HCT116 (cell line): ENCODE data around the gene TMC2. TPM values are rescaled to one million over a fixed set of nuclear protein-coding genes. Genes with fewer than 3 reads are reported as not detected.

ENCODE experiments used
- ATAC-seq: fragments of 200-7000 bp; cut with Tn5 transposase; 2 replicates; pipeline ENCODE4 v1.9.1; 2020; ENCODE audit warnings: mild to moderate bottlenecking, moderate library complexity
- BruUV-seq: library from RNA; stranded (reverse); fragments of 400-500 nt; replicated peaks from 2 replicates; lab custom pipeline; 2021; lab: Mats Ljungman, UMichigan
- CTCF ChIA-PET: fragments of 300-600 bp; sonication (Branson Sonifier 250); formaldehyde crosslinking; loops from one replicate; lab custom pipeline; 2021; ENCODE audit warnings: antibody characterized with exemption; lab: Charles Lee
- POLR2A ChIA-PET: fragments of 300-600, 350-600 bp; sonication (Branson Sonifier 250); formaldehyde crosslinking; loops from one replicate; lab custom pipeline; 2021; ENCODE audit warnings: antibody characterized with exemption; lab: Charles Lee
- RAD21 ChIA-PET, 2 experiments: fragments of 300-600 bp; sonication (Branson Sonifier 250); formaldehyde crosslinking; loops; one replicate each; lab custom pipeline; 2023; ENCODE audit warnings: low total read pairs in 2 of 2; ENCODE audit not compliant: uncharacterized antibody in 2 of 2, unreplicated experiment in 2 of 2, low non-redundant PET in 1 of 2; lab: Charles Lee
- DNase-seq: peaks from one replicate; pipeline ENCODE4 v3.0.0-alpha.2; 2010; ENCODE audit warnings: low read depth, low spot score
- H2AFZ ChIP-seq: fragments of 200-600 bp; shearing (Covaris generic), sonication (generic); 2 replicates; pipeline ENCODE4 v1.6.1; 2017; ENCODE audit warnings: low read depth, mixed run types, mixed read lengths, antibody characterized with exemption, low read length; ENCODE audit not compliant: poor library complexity, severe bottlenecking
- H3K27ac ChIP-seq: 2 replicates; pipeline ENCODE4 v1.5.1; 2012; ENCODE audit warnings: low read depth, low read length
- H3K27me3 ChIP-seq: fragments of 200-600 bp; sonication (generic); 2 replicates; pipeline ENCODE4 v1.6.1; 2016; ENCODE audit warnings: mixed run types, low read length, mixed read lengths; ENCODE audit not compliant: insufficient read depth
- H3K36me3 ChIP-seq, 2 experiments: fragments of 200-500 bp in 1 of 2; fragments of 200-600 bp in 1 of 2; sonication (Bioruptor generic) in 1 of 2; sonication (generic) in 1 of 2; 2 replicates each; pipeline versions ENCODE4 v1.5.1 to v1.6.1; 2014 to 2016; ENCODE audit warnings: low read length in 2 of 2, inconsistent platforms in 1 of 2, mixed read lengths in 1 of 2, mixed run types in 1 of 2; ENCODE audit not compliant: insufficient read depth in 2 of 2, control insufficient read depth in 1 of 2
- H3K4me1 ChIP-seq, 2 experiments: fragments of 200-600 bp in 1 of 2; sonication (generic) in 1 of 2; 2 replicates each; pipeline versions ENCODE4 v1.5.1 to v1.6.1; 2012 to 2017; ENCODE audit warnings: low read length in 2 of 2, inconsistent platforms in 1 of 2, mild to moderate bottlenecking in 1 of 2, mixed read lengths in 1 of 2, mixed run types in 1 of 2, moderate library complexity in 1 of 2; ENCODE audit not compliant: insufficient read depth in 2 of 2, control insufficient read depth in 1 of 2
- H3K4me2 ChIP-seq: fragments of 200-600 bp; sonication (generic); 2 replicates; pipeline ENCODE4 v1.6.1; 2017; ENCODE audit warnings: mixed run types, low read length, mixed read lengths
- H3K4me3 ChIP-seq, 2 experiments: fragments of 200-600 bp in 1 of 2; sonication (generic) in 1 of 2; replicated peaks in 1 of 2; 2 replicates each; pipeline ENCODE4 v1.5.1; 2011 to 2016; ENCODE audit warnings: low read length in 2 of 2, control low read depth in 1 of 2, low read depth in 1 of 2, mild to moderate bottlenecking in 1 of 2, mixed read lengths in 1 of 2, mixed run types in 1 of 2
- H3K79me2 ChIP-seq: fragments of 200-600 bp; sonication (generic); 2 replicates; pipeline ENCODE4 v1.6.1; 2017; ENCODE audit warnings: mild to moderate bottlenecking, mixed run types, low read length, moderate library complexity, mixed read lengths; ENCODE audit not compliant: insufficient read depth
- H3K9ac ChIP-seq: fragments of 200-600 bp; sonication (generic); 2 replicates; pipeline ENCODE4 v1.6.1; 2016; ENCODE audit warnings: low read length, mixed read lengths
- H3K9me2 ChIP-seq: fragments of 200-600 bp; sonication (generic), shearing (Covaris generic); 2 replicates; pipeline ENCODE4 v1.6.1; 2017; ENCODE audit warnings: mixed run types, mild to moderate bottlenecking, moderate library complexity; ENCODE audit not compliant: insufficient read depth
- H3K9me3 ChIP-seq, 2 experiments: fragments of 200-500 bp in 1 of 2; fragments of 200-600 bp in 1 of 2; sonication (Bioruptor generic) in 1 of 2; sonication (generic) in 1 of 2; 2 replicates each; pipeline ENCODE4 v1.6.1; 2014 to 2017; ENCODE audit warnings: low read length in 2 of 2, mixed read lengths in 2 of 2, inconsistent platforms in 1 of 2, low read depth in 1 of 2, mild to moderate bottlenecking in 1 of 2, mixed run types in 1 of 2, moderate library complexity in 1 of 2; ENCODE audit not compliant: control insufficient read depth in 1 of 2, insufficient read depth in 1 of 2
- H4K20me1 ChIP-seq: fragments of 200-600 bp; sonication (generic), shearing (Covaris generic); 2 replicates; pipeline ENCODE4 v1.6.1; 2017; ENCODE audit warnings: mixed run types, mild to moderate bottlenecking, moderate library complexity; ENCODE audit not compliant: insufficient read depth
- CBX3 ChIP-seq: IDR thresholded peaks from 2 replicates; pipeline ENCODE4 v1.6.1; 2012; ENCODE audit warnings: low read depth
- POLR2A ChIP-seq: IDR thresholded peaks from 2 replicates; pipeline ENCODE4 v1.7.0; 2011; ENCODE audit warnings: borderline replicate concordance; ENCODE audit not compliant: insufficient read depth, insufficient read length; ENCODE audit errors: extremely low read depth
- intact Hi-C: fragments of 100-400 bp; cut with micrococcal nuclease; formaldehyde crosslinking; loops from 2 replicates; pipeline ENCODE4 v1.10.0; 2022
- total RNA-seq: library from RNA; stranded (reverse); gene quantifications from one replicate; pipeline ENCODE4 v1.2.1, GENCODE V29; 2021; ENCODE audit not compliant: unreplicated experiment

The TMC2 gene
- total RNA-seq, 1 experiment from 2014 or later: not detected

DNA sequence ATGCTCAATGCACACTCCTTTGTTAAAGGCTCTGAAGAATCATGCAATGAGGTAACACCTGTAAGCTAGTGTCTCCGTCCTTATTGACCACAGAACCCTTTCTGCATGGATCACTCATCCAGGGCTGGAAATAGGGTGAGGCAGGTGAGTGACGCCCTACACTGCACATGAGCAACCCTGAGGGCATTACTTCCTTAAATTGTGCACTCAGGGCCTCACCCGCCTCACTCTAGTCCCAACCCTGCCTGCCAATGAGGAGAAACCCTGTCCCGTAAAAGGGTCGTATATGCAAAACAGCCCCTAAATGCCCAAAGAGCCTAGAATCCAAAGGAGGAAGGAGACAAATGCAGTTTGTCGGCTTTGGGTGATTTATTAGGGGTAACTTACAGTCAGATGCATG is 82.4 kb downstream of the TMC2 start:
- BruUV-seq: no TSS peak

DNA sequence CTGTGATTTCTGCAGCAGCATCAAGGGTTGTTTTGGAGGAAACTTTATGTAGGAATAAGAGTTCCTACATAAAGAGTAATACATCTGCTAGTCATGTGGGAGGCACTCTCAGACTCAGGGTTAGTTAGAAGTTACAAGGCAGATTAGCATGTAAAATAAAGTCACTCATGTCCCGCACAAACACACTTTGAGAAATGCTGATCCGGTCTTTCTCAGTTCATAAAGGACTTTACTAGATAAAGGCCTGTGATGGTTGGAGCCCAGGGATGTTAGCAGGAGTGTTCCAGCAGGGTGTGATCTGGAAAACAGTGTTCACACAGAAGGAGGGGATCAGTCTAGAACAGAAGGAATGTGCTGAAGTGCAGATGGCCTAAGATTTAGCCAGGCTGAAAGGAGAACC is 83.0 kb downstream of the TMC2 start:
- no peak for TF ChIP-seq CBX3
- TF ChIP-seq, all 23 proteins: peak for 0
- H3K9me3 ChIP-seq: 0 out of 4 replicates have a peak, but pooled peaks cover 0 to 3% of the 10 kb centered on the region in 2 experiments
- ATAC-seq (no peak), DNase-seq (no peak)
- H3K27me3 ChIP-seq: no peaks in the 10 kb centered on the region
- no peak overlapping the region for H2AFZ ChIP-seq
- H4K20me1 ChIP-seq: no peaks in the 10 kb centered on the region
- no peak overlapping the region for H3K4me3 ChIP-seq
- ChIA-PET POLR2A (no interaction called here), RAD21 (no interaction called here), CTCF (no interaction called here)
- no peaks in the 10 kb centered on the region for H3K9me2 ChIP-seq
- intact Hi-C loops: no loop called here
- H3K79me2 ChIP-seq: no peaks in the 10 kb centered on the region
- H3K4me1 ChIP-seq: peaks cover 9 to 17% of the 10 kb centered on the region in 2 experiments
- no peak overlapping the region for H3K27ac ChIP-seq
- peak overlapping the region; percentile 20 for H3K4me2 ChIP-seq
- H3K9ac ChIP-seq: no peak overlapping the region
- BruUV-seq: no TSS peak
- H3K36me3 ChIP-seq: no peaks in the 10 kb centered on the region

More for the DNA sequence above, 82.4 kb downstream of the TMC2 start:
- ATAC-seq (no peak), DNase-seq (no peak)
- no peak overlapping the region for H3K4me3 ChIP-seq
- no peak overlapping the region for H3K9ac ChIP-seq
- intact Hi-C loops: no loop called here
- H3K9me3 ChIP-seq: no peaks in the 10 kb centered on the region
- no peaks in the 10 kb centered on the region for H3K27me3 ChIP-seq
- no peaks in the 10 kb centered on the region for H4K20me1 ChIP-seq
- TF ChIP-seq POLR2A: no peak
- no peak overlapping the region for H2AFZ ChIP-seq
- RAD21 ChIA-PET: no interaction called here
- H3K4me2 ChIP-seq: no peak overlapping the region
- POLR2A ChIA-PET: no interaction called here
- H3K27ac ChIP-seq: no peak overlapping the region
- no peaks in the 10 kb centered on the region for H3K9me2 ChIP-seq
- peaks cover 9 to 17% of the 10 kb centered on the region in 2 experiments for H3K4me1 ChIP-seq
- CTCF ChIA-PET: no interaction called here
- no peaks in the 10 kb centered on the region for H3K79me2 ChIP-seq
- H3K36me3 ChIP-seq: no peaks in the 10 kb centered on the region
